Cortex of kidney (tissue), 1 donor: ENCODE measurements around the gene DUSP21.
"Not testable (repeated sequence)": the region's sequence is repeated elsewhere in the genome, so short reads cannot be mapped to it uniquely, and the experiment has no call there.

Experiments
- DNase-seq: peaks from one replicate; lab custom pipeline; 2025; lab: John Stamatoyannopoulos, UW

The DUSP21 gene

DNA sequence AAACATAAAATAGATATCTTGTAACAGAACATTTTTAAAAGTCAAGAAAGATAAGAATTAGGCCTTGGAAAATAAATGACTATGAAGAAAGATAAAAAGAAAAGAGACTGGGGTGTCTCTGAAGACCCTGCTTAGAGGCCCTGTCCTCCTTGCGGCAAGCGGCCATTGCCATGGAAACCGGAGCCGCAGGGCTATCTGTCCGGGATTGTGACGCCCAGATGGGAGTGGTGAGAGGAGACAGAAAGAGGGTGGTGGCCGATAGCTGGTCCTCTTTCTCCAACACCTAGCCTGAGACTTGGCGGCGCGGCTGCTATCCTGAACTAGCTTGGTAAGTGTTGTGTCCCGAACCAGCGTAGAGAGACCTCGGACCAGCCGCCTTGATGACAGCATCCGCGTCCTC, at the start of gene DUSP21:
TSS of gene DUSP21 (plus strand) at position 269 of the 400 bp plus-strand sequence. CDS start at position 381, 112 bp downstream.
- DNase-seq: no peak

DNA sequence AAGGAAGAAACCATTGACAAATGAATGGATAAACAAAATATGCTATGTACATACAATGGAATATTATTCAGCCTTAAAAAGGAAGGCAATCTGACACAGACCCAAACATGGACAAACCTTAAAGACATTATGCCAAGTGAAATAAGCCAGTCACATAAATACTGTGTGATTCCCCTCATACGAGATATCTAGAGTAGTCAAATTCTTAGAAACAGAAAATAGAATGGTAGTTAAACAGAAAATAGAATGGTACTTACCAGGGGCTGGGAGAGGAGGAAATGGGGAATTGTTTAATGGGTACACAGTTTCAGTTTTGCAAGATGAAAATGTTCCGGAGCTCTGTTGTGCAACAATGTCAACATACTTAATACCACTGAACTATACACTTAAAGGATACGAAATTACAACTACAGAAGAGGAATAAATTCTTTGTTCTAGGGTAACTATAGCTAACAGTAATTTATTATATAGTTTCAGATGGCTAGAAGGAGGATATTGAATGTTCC, 47.8 kb upstream of the DUSP21 start:
- DNase-seq: no peak

DNA sequence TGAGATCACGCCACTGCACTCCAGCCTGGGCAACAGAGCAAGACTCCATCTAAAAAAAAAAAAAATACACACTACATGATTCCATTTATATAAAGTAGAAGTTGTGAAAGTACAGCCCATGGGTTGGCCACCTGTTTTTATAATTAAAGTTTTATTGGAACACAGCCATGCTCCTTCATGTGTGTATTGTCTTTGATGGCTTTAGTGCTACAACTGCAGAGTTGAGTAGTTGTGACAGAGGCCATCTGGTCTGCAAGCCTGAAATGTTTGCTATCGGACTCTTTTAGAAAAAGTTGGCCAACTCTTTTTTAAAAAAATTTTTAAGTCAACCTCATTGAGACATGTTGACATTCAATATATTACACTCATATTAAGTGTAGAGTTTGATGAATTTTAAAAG, 41.2 kb upstream of the DUSP21 start:
- no peak for DNase-seq

DNA sequence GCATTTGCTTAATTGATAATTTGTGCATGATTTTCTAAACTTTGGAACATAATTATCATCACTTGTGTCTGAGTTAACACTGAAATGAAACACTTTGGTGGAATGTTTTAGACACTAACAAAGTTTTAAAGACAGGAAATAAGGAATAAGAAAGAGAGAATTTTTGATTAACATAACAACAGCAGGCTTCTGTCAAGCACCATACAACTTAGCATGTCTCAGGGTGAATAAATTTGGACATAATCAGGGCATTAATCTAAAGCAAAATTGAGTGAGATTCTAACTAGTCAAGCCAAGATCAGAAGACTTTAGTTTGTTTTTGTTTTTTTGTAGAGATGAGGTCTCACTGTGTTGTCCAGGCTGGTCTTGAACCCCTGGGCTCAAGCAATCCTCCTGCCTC, 28.1 kb upstream of the DUSP21 start:
- no peak for DNase-seq

DNA sequence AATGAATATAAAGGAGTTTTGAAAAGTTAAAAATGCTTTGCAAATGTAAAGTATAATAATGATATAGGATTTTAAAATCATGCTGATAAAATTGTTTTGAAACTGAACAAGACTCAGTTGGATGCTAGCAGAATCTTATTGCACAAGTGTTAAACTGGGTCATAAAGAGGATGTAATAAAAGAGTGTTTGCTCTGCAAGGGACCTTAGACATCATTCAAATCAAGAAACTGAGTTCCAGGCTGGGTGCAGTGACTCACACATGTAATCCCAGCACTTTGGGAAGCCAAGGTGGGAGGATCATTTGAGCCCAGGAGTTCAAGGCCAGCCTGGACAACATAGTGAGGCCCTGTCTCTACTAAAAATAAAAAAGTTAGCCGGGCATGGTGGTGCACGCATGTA, 27.5 kb upstream of the DUSP21 start:
- no peak for DNase-seq

DNA sequence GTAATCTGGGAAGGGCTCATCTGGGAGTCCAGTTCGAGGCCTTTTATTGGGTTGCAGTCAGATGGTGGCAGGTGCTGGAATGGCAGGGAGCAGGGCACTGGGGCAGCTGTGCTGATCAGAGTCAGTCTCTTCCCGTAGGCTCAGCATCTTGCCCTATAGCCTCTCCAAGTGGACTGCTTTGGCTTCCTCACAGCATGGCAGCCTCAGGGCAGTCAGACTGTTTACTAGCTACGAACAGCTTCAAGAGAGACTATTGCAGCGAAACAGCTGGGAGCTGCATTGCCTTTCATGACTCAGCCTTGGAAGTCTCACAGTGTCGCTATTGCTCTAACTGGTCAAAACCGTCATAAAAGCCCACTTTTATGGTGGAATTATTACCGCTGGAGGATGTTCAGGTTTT, 26.8 kb upstream of the DUSP21 start:
- DNase-seq: no peak

DNA sequence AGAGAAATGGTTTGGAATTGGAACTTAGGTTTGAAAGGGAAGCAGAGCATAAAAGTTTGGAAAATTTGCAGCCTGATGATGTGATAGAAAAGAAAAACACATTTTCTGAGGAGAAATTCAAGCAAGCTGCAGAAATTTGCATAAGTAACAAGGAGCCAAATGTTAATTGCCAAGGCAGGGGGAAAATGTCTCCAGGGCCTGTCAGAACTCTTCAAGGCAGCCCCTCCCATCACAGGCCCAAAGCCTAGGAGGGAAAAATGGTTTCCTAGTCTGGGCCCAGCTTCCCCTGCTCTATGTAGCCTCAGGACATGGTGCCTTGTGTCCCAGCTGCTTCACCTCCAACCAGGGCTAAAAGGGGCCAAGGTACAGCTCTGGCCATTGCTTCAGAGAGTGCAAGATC, 21.2 kb upstream of the DUSP21 start:
- no peak for DNase-seq

DNA sequence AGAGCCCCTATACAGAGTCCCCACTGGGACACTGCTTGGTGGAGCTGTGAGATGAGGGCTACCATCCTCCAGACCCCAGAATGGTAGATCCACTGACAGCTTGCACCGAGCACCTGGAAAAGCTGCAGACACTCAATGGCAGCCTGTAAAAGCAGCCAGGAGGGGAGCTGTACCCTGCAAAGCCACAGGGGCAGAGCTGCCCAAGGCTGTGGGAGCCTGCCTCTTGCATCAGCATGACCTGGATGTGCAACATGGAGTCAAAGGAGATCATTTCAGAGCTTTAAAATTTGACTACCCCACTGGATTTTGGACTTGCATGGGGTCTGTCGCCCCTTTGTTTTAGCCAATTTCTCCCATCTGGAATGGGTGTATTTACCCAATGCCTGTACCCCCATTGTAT, 20.6 kb upstream of the DUSP21 start:
- not testable (repeated sequence) for DNase-seq

DNA sequence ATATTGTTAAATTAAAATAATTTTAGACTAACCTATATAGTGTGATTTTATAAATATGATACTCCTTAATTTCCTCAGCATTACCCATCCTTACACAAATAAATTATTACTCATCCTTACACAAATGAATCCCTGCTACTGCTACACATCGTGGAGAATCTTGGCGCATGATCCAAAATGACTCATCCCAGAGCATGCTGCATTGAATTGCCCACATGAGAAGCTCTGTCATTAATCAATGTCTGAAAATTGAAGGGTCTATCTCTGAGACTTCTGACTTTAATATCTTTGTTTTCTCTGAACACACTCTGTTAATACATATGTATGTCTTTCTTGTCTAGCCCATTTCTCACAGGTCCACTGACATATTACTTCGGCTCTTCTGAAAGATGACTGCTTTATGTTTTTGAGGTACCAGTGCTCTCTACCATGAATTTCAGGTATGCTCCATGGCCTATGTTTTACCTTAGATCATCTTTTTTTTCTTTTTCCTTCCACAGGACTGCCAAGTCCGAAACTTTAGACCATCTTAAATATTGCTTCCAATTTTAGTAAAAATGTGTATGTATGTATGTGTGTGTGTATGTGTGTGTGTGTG, 15.7 kb upstream of the DUSP21 start:
- no peak for DNase-seq

DNA sequence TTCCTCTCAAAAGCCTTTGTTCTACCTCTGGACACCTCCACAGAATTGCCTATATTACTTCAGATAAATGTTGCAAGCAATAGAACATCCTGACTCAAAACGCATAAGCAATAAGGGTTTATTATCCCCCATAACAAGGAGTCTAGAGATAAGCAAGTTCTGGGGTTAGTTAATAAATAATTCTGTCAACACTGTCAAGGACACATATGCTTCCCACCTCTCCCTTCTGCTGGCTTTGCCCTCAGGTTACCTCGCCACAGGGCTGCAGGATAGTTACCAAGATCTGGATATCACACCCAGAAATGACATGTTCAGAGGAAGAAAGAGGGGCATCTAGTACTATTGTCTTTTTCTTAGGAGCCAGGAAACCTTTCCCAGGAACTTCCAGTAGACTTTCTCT, 14.0 kb upstream of the DUSP21 start:
- DNase-seq: no peak

DNA sequence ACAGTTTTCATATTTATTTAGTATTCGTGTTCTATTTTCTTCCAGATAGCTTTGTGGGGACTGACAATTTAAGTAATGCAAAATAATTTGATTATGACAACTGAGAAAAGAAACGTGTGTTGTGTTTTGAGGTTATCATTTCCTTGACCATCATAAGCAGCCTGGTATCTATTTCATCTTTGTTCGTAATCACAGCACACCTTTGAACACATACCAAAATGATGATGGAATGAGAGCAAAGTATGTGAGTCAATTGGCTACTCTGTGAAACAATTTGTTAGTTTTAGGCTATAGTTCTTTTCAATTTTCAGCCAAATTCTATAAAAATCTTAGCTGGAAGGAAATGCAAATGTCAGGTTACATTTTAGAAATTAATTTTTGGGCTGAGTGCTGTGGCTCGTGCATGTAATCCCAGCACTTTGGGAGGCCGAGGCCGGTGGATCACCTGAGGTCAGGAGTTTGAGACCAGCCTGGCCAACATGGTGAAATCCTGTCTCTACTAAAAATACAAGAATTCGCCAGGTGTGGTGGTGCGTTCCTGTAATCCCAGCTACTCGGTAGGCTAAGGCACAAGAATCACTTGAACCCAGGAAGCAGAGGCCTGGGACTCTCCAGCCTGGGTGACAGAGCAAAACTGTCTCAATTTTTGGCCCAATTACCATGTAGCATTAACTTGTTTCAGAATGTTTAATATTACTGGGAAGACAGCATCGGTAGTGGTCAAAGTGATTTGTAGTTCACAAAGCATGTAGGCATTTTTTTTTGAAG, 1.1 kb upstream of the DUSP21 start:
- DNase-seq: no peak

DNA sequence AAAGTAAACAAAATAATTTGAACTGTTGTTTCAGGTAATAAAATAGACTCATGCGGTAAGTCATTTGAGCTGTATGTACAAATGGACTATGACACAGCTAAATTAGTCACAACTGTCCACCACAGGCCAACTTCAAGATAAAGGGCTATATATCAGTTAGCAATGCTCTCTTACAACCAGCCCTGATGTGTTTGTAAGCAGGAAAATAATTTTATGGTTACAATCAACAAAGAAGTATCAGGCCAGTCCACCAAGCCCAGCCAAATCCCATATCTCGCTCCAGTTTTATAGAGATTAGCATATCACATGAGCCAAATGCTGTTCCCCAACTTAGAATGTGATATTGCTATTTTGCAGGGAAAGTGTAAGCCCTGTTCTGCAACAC, 511 bp upstream of the DUSP21 start:
- no peak for DNase-seq

DNA sequence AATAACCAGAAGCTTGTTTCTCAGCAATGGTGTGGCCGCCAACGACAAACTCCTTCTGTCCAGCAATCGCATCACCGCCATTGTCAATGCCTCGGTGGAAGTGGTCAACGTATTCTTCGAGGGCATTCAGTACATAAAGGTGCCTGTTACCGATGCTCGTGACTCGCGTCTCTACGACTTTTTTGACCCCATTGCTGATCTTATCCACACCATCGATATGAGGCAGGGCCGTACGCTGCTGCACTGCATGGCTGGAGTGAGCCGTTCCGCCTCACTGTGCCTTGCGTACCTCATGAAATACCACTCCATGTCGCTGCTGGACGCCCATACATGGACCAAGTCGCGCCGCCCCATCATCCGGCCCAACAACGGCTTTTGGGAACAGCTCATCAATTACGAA, 383 bp downstream of the DUSP21 start:
- DNase-seq: no peak

DNA sequence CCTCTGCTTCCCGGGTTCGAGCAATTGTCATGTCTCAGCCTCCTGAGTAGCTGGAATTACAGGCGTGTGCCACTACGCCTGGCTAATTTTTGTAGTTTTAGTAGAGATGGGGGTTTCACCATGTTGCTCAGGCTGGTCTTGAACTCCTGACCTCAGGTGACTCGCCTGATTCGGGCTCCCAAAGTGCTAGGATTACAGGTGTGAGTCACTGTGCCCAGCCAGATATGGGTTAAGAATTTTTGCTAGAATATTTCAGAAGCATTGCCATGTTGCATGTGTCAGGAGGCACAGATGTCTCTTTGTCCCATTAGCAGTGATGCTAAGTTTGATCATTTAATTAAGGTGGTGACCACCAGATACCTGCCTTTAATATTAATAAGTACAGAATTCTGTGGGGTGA, 7.1 kb downstream of the DUSP21 start:
- DNase-seq: not testable (repeated sequence)

DNA sequence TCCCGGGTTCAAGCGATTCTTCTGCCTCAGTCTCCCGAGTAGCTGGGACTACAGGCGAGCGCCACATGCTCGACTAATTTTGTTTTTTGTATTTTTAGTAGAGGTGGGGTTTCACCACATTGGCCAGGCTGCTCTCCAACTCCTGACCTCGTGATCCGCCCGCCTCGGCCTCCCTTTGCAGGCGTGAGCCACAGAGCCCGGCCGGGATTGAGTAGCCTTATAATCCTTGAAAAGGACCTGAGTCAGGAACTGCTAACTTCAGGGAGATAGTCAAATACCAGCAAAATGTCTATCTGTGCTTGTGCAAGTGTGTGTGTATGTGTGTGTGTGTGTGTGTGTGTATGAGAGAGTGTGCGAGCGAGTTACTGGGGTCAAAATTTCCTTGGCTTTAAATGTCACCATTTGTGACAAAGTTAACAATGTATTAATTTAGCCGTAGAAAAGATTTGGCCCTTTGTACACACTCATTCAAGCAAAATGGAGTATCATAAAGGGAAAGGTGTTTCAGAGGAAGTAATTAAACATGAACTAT, 27.4 kb downstream of the DUSP21 start:
- DNase-seq: no peak

DNA sequence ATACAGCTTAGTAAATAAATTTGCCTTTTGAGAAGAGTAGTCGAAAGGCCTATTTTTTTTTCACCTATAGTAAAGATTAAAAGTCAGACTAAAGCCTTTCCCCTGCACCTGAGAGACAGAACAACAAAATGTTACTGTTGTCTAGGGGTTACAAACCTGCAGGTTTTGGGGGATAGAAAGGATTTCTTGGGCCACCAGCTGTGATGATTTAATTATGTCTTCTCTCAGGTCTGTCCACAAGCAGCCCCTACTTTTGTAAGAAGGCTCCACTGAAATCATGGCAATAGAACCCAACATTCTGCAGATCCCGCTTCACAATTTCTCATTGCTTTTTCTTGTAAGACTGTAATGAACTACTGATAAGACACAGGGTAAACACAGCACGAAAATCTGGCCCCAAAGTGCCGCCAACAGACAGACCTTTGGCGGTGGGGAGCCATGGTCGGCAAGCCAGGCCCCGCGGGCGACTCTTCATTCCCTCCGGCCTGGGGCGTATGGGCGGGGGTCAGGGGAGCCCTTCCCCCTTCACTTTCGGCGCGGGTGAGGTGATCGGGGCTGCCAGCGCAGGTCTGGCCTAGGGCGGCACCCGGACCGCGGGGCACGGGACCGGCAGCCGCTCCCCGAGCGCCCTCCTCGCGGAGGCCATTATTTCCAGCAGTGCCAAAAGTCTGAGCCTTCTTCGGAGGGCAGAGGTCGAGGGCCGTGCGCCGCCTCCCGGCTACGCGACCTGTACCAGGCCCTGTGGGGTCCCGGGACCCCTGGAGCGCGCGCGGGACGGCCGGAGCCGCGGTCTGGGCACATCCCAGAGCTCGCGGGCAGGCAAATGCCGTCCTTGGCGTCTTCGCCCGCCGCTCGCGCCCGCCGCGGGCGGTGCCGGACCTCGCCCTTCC, 28.4 kb downstream of the DUSP21 start:
- DNase-seq: peak; percentile 5

DNA sequence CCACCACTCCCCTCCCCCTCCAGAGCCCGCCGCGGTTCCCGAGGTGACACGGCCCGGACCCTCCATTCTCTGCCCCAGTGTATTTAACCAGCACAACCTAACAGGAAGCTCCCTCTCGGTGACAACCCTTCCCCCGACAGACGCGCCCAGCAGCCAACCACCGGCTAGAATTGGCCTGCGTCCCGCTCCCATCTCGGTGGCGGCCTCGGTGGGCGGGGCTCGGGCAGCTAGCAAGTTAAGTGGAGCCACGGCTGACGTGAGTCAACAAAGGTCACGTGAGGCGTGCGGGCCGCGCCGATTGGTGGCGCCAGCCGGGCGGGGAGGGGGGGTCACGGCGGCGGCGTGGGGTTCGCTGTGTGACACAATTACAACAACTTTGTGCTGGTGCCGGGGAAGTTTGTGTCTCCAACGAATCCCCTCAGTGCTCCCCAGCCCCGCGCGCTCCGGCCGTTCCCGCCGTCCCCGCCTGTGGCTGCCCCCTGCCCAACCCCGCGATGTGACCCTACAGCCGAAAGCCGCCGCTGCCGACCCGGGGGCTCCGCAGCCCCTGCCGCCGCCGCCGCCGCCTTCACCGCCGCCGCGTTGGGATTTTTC, 29.1 kb downstream of the DUSP21 start, which contains the start of gene KDM6A:
TSS of gene KDM6A (plus strand) at position 368 of the 594 bp plus-strand sequence. CDS start 364 bp downstream, outside the sequence.
- peak; percentile 17 for DNase-seq

DNA sequence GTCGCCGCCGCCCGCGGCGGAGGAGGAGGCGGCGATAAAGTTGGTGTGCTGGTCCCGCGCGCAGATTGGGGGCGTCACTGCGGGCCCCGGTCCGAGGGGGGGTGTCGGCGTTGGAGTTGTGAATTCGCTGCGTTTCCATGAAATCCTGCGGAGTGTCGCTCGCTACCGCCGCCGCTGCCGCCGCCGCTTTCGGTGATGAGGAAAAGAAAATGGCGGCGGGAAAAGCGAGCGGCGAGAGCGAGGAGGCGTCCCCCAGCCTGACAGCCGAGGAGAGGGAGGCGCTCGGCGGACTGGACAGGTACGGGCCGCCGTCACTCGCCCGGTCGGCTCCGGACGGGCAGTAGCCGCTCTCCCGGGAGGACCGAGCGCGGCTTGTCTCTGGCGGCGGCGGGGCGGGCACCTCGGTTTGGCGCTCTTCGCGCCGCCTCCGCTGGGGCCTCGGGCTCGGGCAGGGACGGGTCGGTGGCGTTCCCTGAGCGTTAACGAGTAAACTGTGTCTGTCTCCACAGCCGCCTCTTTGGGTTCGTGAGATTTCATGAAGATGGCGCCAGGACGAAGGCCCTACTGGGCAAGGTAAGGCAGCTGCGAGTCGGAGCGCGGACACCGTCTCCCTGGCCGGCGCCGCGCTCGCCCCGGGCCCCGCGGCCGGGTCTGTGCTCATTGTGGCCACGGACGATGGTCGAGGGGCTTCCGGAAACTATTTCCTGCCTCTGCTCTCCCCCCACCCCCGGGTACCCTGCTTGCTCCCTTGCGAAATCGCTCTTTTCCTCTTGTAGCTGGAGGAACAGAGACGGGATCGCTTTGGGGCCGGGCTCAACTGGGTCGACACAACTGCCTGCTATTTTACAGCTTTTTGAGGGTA, 29.8 kb downstream of the DUSP21 start:
- no peak for DNase-seq

DNA sequence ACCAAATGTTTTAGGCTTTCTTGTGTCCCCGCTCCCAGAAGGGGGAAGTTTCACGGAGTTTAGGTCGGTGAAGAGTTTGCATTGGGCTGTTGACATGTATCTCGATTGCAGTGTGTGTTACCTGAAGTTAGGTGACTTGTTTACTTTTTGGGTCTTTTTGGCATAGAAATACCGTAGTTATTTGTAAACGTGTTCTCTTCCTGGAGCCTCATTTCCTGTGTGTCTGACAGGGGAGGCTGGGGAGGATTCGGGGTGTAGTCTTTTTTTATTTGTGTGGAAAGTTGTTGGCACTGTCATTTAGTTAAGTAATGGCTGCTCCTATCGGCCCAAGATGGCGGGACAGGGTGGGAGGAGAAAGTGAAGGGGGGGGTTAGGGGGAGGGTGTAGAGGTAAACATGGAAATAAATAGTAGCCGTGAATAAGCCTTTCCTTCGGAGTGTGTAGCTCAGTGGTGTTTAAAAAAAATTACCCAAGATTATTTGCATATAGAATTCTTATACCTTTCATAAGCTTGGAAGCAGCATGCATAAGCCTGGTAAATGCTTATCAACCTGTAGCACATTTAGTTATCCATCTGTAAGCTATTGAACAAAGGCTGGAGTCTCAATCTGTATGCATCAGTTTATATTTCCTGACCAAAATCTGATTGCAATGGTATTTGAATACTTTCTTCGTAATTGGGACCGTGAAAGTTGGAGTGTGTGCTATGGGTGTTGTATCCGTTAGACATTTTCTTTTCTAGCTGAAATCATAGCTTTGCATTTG, 30.8 kb downstream of the DUSP21 start:
- no peak for DNase-seq

DNA sequence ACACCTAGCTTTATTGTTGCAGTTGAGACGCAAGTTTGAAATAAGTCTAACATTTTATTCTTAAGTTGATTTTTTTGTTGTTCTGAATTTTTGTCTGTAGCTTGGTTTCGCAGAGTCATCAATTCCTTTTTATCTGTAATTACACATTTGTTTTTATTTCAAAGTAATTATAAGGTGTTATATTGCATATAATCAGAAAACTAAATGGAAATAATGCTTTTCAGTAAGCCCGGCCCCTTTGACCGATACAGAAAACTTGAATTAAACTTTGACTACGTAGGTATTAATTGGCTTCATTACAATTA, 31.3 kb downstream of the DUSP21 start:
- DNase-seq: no peak
